GM23338 (cell line): Measurements from ENCODE around the gene TAS2R3. TPM values are rescaled to one million over a fixed set of nuclear protein-coding genes. Genes with fewer than 3 reads are reported as not detected.

Experiments used
- ATAC-seq: fragments of 200-7000 bp; cut with Tn5 transposase; 3 replicates; pipeline ENCODE4 v1.9.1; 2020
- DNase-seq: peaks from one replicate; pipeline ENCODE4 v3.0.0-alpha.2; 2015; ENCODE audit warnings: low spot score
- H2AFZ ChIP-seq: fragments of 200-600 bp; sonication (generic); 2 replicates; pipeline ENCODE4 v1.8.0; 2016; ENCODE audit warnings: antibody characterized with exemption, mild to moderate bottlenecking, moderate library complexity
- H3F3A ChIP-seq: fragments of 200-600 bp; sonication (generic); replicated peaks from 2 replicates; pipeline ENCODE4 v1.8.0; 2017; ENCODE audit warnings: antibody characterized with exemption, mixed run types, low read depth
- H3K27ac ChIP-seq: fragments of 200-600 bp; sonication (generic); 2 replicates; pipeline ENCODE4 v1.6.1; 2016; ENCODE audit warnings: low read depth
- H3K27me3 ChIP-seq: fragments of 200-600 bp; sonication (generic); 2 replicates; pipeline ENCODE4 v1.8.0; 2016; ENCODE audit warnings: mild to moderate bottlenecking, mixed run types, moderate library complexity; ENCODE audit not compliant: insufficient read depth
- H3K36me3 ChIP-seq: fragments of 200-600 bp; sonication (generic); 2 replicates; pipeline ENCODE4 v1.8.0; 2016; ENCODE audit warnings: mild to moderate bottlenecking; ENCODE audit not compliant: insufficient read depth
- H3K4me1 ChIP-seq: fragments of 200-600 bp; sonication (generic); 2 replicates; pipeline ENCODE4 v1.8.0; 2016; ENCODE audit warnings: mild to moderate bottlenecking, moderate library complexity; ENCODE audit not compliant: insufficient read depth
- H3K4me2 ChIP-seq: fragments of 200-600 bp; sonication (generic); 2 replicates; pipeline ENCODE4 v1.7.1; 2017; ENCODE audit warnings: mixed run types
- H3K4me3 ChIP-seq: fragments of 200-600 bp; sonication (generic); 2 replicates; pipeline ENCODE4 v1.6.1; 2016; ENCODE audit warnings: mixed run types
- H3K79me2 ChIP-seq: fragments of 200-600 bp; sonication (generic); replicated peaks from 2 replicates; pipeline ENCODE4 v1.8.0; 2017; ENCODE audit warnings: mild to moderate bottlenecking; ENCODE audit not compliant: insufficient read depth
- H3K9me2 ChIP-seq: fragments of 200-600 bp; sonication (generic); 2 replicates; pipeline ENCODE4 v1.8.0; 2017; ENCODE audit not compliant: insufficient read depth
- H4K20me1 ChIP-seq: fragments of 200-600 bp; sonication (generic); replicated peaks from 2 replicates; pipeline ENCODE4 v1.8.0; 2017; ENCODE audit warnings: mild to moderate bottlenecking; ENCODE audit not compliant: insufficient read depth
- H3K27ac Mint-ChIP-seq: 2 replicates; pipeline ENCODE4 v1.8.0; 2020; ENCODE audit warnings: inconsistent platforms, mild to moderate bottlenecking, moderate library complexity, mixed read lengths
- H3K27me3 Mint-ChIP-seq: 3 replicates; pipeline ENCODE4 v1.8.0; 2022; ENCODE audit warnings: low read depth, mild to moderate bottlenecking, moderate library complexity, mixed read lengths, inconsistent platforms; ENCODE audit not compliant: insufficient read depth, poor library complexity
- H3K36me3 Mint-ChIP-seq: 3 replicates; pipeline ENCODE4 v1.8.0; 2021; ENCODE audit warnings: low read depth, mild to moderate bottlenecking, inconsistent platforms, moderate library complexity, mixed read lengths
- H3K4me1 Mint-ChIP-seq: 3 replicates; pipeline ENCODE4 v1.8.0; 2020; ENCODE audit warnings: mild to moderate bottlenecking, inconsistent platforms, mixed read lengths
- H3K4me3 Mint-ChIP-seq: 3 replicates; pipeline ENCODE4 v1.8.0; 2021; ENCODE audit warnings: moderate library complexity, mild to moderate bottlenecking, inconsistent platforms, mixed read lengths
- H3K9me3 Mint-ChIP-seq: 3 replicates; pipeline ENCODE4 v1.8.0; 2020; ENCODE audit warnings: moderate library complexity, mild to moderate bottlenecking, inconsistent platforms, mixed read lengths
- CREB1 ChIP-seq: fragments of 250-450 bp; sonication (Bioruptor Pico); IDR thresholded peaks from 2 replicates; pipeline ENCODE4 v1.5.0; 2020; ENCODE audit warnings: low read depth, mild to moderate bottlenecking, moderate library complexity
- CTCF ChIP-seq, 2 experiments: fragments of 200-600 bp in 1 of 2; sonication (generic) in 1 of 2; conservative IDR thresholded peaks; 2 replicates each; pipeline versions ENCODE4 v1.5.1 to v1.6.1; 2016 to 2017; ENCODE audit warnings: antibody characterized with exemption in 2 of 2, low read depth in 2 of 2, mild to moderate bottlenecking in 2 of 2, moderate library complexity in 1 of 2
- ETS1 ChIP-seq: IDR thresholded peaks from 2 replicates; pipeline ENCODE4 v1.6.1; 2016; ENCODE audit warnings: antibody characterized with exemption
- EZH2 ChIP-seq: fragments of 200-600 bp; sonication (generic); IDR thresholded peaks from one replicate; pipeline ENCODE4 v1.8.0; 2017; ENCODE audit warnings: antibody characterized with exemption, mild to moderate bottlenecking, low read depth; ENCODE audit not compliant: unreplicated experiment
- EZH2phosphoT487 ChIP-seq: fragments of 200-600 bp; sonication (generic); IDR thresholded peaks from one replicate; pipeline ENCODE4 v1.8.1; 2018; ENCODE audit warnings: antibody characterized with exemption; ENCODE audit not compliant: unreplicated experiment
- JUNB ChIP-seq: IDR thresholded peaks from one replicate; pipeline ENCODE4 v1.6.1; 2016; ENCODE audit warnings: antibody characterized with exemption; ENCODE audit not compliant: unreplicated experiment
- NANOG ChIP-seq: IDR thresholded peaks from 2 replicates; pipeline ENCODE4 v1.6.1; 2016; ENCODE audit warnings: antibody characterized with exemption, borderline replicate concordance
- POLR2AphosphoS5 ChIP-seq: IDR thresholded peaks from 2 replicates; pipeline ENCODE4 v1.6.1; 2016; ENCODE audit warnings: antibody characterized with exemption, low read depth
- REST ChIP-seq: IDR thresholded peaks from one replicate; pipeline ENCODE4 v1.6.1; 2018; ENCODE audit warnings: antibody characterized with exemption; ENCODE audit not compliant: unreplicated experiment
- STAT1 ChIP-seq: IDR thresholded peaks from one replicate; pipeline ENCODE4 v1.6.1; 2016; ENCODE audit warnings: antibody characterized with exemption; ENCODE audit not compliant: unreplicated experiment
- ZNF114 ChIP-seq: fragments of 250-450 bp; sonication (Bioruptor Pico); IDR thresholded peaks from 2 replicates; pipeline ENCODE4 v1.5.0; 2020; ENCODE audit warnings: mild to moderate bottlenecking, moderate library complexity
- ZNF331 ChIP-seq: fragments of 250-450 bp; sonication (Bioruptor Pico); IDR thresholded peaks from 2 replicates; pipeline ENCODE4 v1.5.0; 2020; ENCODE audit warnings: low read depth, mild to moderate bottlenecking, moderate library complexity
- ZNF462 ChIP-seq: fragments of 250-450 bp; sonication (Bioruptor Pico); IDR thresholded peaks from 2 replicates; pipeline ENCODE4 v1.5.0; 2020; ENCODE audit warnings: mild to moderate bottlenecking, moderate library complexity
- polyA plus RNA-seq: library from polyadenylated mRNA; unstranded; fragments of >200 nt; fragmentation: Nextera tagmentation; extraction: Ambion mirVana; gene quantifications from 2 replicates; pipeline ENCODE4 v1.2.1, GENCODE V29; 2016
- total RNA-seq: library from RNA; depleted of rRNA; stranded (reverse); fragments of >200 nt; shearing (Covaris generic); gene quantifications from 2 replicates; pipeline ENCODE4 v1.2.3, GENCODE V29; 2014

The TAS2R3 gene
- total and polyA plus RNA-seq, 2 experiments from 2014 or later = 6.9 TPM; not detected in 1

DNA sequence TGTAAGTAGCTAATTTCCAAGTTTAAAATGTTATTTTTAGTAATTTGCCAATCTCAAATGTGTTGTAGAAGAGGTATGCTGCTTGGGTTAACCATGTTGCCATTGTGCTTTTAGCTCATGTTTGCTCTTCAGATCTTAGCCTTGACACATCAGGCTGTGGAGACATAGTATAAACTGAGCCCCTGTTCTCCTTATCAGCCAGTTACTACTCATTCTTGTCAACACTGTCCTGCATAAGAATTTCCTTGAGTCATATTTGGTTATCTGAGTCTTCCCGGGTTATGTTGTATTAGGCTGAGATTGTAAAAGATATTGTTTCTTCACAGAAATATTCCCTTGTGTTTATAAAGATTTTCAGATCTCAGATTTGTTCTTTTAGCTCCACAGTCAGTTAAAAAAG, 21.7 kb upstream of the TAS2R3 start:
- Histone ChIP-seq H3F3A (0 out of 2 replicates have a peak, but pooled peaks cover 3% of the 10 kb centered on the region), H3K79me2 (peaks cover 41% of the 10 kb centered on the region), H3K4me1 (peaks cover 8% of the 10 kb centered on the region), H2AFZ (no peak overlapping the region), H3K4me3 (no peak overlapping the region), H4K20me1 (peaks cover 25% of the 10 kb centered on the region), H3K27ac (no peak overlapping the region), H3K4me2 (no peak overlapping the region), H3K27me3 (no peaks in the 10 kb centered on the region), H3K9me2 (no peaks in the 10 kb centered on the region), H3K36me3 (peaks cover 77% of the 10 kb centered on the region)
- Mint-ChIP-seq H3K4me3 (no peak overlapping the region), H3K9me3 (no peaks in the 10 kb centered on the region), H3K36me3 (peaks cover 79% of the 10 kb centered on the region), H3K4me1 (peaks cover 17% of the 10 kb centered on the region), H3K27ac (no peak overlapping the region), H3K27me3 (peaks cover 4% of the 10 kb centered on the region)
- TF ChIP-seq ZNF462 (CRISPR knock-in tag) = no peak
- no peak for TF ChIP-seq POLR2AphosphoS5
- TF ChIP-seq JUNB = no peak
- TF ChIP-seq NANOG = no peak
- TF ChIP-seq CREB1 (CRISPR knock-in tag) = no peak
- TF ChIP-seq ETS1 = no peak
- no peak for TF ChIP-seq REST
- no peak for TF ChIP-seq EZH2phosphoT487
- no peak for TF ChIP-seq ZNF331
- no peak for TF ChIP-seq CTCF (conservative IDR thresholded peaks at IDR 0.05; ENCODE audit: low read depth in 2 of 2)
- no peak for TF ChIP-seq EZH2
- no peak for TF ChIP-seq STAT1
- TF ChIP-seq ZNF114 (CRISPR knock-in tag) = no peak
- ATAC-seq (no peak), DNase-seq (no peak)
